NCI-H187 treated with DMSO at 0.1 percent for 48 hours (cell line): ENCODE results near the gene PTPRK.

Experiments used
- DNase-seq: peaks from one replicate; lab custom pipeline; 2025; lab: John Stamatoyannopoulos, UW

PTPRK gene

DNA sequence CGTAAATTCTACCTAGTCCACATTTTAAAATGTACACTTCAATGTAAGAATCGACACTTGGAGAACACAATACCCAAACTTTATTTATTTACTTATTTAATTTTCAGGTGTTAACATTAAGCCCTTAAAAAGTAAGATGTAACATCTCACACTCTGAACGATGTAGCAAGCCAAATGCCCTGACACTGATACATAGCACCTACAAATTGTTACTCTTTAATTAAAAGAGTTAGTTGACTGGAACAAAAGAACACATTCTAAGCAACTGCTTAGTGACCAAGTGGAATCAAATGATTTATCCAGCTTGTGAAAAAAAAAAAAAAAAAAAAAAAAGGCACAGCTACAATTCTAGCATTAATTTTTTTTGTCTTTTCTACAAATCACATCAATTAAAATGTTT is 327.4 kb downstream of the PTPRK start:
- no peak for DNase-seq

DNA sequence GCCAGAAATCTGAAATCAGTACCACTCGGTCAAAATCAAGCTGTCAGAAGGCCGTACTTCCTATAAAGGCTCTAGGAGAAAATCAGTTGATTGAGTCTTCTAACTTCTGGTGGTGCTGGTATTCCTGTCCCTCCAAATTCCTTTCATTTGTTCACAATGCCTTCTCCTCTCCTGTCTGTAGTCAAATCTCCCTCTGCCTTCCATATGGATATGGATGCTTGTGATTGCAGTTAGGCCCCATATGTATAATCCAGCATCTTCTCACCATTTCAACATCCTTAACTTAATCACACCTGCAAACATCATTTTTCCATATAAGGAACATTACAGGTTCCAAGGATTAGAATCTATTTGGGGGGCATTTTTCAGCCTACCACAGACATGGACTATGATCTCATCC is 331.7 kb downstream of the PTPRK start:
- DNase-seq: no peak

DNA sequence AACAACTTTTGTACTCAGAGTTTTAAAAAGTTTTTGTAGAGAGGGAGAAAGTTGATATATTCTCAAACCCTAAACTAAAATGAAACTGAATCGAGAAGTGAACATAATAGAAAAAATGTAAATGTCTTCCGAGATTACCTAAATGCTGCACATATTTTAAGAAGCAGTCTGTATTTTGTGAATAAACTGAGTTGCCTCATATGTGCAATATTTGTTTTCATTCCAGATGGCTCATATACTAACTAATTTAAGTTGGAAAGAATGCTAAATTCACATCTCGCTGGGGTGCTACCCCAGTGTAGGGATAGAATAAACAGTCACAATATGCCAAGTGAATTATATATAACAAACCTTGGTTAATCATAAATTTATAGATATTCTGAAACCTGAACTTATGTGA is 333.7 kb downstream of the PTPRK start:
- DNase-seq: no peak

DNA sequence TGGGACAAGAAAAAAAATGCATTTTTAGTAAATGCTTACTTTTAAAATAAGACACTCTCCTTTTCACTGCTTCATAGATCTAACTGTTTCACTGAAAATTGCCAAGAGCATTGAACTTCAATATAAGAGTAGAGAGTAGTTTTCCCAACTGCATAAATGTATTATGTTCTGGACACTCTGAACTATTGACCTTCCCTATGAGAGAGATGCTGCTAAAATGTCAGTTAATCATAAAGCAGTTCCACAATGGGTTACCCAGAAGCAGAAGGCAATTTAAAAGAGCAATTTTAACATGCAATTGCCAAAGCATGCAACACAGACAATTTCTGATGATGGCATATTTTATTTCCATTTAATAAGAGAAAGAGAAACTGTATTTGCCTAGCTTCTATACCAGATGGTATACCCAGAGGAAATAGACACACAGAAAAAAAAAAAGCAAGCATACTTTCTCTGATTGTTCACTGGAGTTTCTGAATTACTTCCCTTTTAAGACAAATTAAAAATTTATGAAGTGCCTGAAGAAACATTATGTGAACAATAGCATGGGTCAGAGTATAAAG is 340.4 kb downstream of the PTPRK start:
- DNase-seq: no peak

DNA sequence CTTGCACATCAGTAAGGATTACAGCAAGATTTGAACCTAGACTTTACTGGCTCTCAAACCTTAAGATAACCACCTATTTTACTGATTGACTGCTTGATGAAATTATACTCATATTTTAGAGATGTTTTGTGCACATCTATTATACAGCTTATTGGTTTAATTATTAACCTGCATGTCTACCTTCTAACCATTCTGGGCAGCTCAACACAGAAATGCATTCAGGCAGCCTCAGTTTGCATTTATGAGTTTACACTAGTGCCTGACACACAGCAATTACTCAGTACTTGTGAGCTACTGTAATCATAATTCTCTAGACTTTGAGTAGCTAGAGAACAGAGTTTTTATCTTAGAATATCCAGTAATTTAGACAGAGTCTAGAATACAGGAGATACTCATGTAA is 345.7 kb downstream of the PTPRK start:
- no peak for DNase-seq

DNA sequence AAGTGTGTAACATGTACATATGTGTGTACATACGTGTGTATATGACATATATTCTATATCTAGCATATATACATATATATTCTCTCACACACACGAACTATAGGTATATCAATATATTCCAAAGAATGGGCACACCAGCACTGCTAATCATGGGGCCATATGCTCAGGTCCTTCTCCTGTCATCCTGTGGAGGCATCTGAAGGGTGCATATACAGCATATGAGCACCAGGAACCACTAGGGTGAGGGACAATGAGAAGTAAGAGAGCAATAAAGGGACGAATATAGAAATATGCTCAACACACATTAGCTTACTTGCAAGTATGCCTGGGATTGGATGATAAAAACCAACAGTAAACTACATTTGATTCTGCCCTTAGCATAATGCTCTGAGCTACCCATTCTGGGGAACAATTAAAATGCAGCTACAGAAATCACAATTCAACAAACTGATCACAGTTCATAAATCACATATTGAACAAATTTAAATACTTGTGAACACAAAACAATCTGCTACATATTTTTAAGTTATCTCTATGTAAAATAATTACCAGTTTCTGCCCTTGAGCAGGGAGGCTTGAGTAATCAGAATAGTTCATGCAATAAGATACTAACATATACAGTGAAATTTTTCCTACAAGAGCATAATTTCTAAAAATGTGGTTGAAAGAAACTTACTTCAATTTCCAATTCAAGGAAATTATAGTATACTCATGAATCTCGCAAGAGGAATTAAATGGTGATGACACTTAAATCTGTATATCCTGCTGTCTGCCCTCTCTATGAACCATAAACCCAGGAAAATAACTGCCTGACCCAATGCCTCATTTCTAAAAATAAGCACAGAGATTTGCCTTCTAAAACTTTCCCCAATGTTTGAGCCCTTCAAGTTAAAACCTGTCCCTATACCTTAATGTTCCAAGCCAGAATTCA is 347.4 kb downstream of the PTPRK start:
- no peak for DNase-seq

DNA sequence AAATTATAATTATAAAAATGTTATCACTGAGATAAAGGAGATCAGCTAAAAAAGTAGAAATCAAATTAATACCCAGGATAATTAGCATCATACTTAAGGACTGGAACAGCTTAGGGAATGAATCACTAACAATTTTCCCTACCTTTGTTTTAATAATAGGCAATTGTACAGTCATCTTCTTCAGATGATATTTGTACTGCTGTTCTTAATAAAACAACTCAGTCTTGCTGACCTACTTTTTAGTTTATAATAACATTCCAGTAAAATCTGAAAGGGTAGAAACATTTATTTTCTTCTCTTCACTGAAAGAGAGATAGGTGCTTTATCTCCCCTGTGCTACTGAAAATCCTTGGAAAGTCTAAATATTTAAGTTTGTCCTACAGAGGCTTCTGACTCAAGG is 348.3 kb downstream of the PTPRK start:
- no peak for DNase-seq

DNA sequence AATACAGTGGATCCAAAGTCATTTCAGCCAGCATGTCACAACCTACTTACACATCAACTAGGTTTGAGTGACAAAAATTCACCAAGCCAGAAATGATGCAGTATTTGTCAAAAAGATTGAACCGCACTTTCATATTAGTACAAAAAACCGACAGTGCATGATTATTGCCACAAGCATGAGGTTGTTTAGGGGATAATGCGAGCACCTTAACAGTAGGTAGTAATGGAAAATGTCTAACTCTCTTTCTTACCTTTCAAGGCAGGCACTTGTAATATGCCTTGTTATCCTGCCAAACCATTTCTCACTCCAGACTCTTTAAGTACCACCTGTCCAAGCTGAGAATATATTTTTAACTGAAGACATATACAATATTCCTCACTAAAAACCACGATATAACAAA is 349.2 kb downstream of the PTPRK start:
- no peak for DNase-seq

DNA sequence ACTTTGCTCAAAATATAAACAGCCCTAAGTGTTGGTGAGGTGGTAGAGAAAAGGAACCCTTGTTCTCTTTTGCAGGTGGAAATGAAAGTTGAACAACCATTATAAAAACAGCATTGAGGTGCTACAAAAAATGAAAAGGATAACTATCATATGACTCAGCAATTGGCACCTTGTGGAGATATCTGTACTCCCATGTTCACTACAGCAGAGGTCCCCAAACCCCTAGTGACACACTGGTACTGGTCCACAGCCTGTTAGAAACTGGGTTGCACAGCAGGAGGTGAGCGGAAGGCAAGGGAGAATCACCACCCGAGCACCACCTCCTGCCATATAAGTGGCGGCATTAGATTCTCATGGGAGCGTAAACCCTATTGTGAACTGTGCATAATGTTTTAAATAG is 352.2 kb downstream of the PTPRK start:
- no peak for DNase-seq

DNA sequence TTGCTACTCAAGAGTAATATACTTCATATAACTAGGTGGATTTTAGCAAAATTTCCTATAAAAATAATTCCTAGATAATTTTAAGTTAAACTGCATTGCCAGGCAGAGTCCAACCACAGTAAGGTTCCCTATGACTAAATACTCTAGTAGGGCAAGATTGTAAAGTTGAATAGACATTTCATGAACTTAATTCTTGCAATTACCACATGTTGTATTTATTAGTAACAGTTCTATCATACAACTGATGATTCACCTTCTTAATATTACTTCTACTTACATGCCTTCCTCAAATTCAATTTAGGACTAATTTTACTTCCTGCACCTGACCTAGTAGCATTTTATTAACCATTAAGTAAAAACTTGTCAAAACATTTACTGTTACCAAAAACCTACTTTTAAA is 352.8 kb downstream of the PTPRK start:
- DNase-seq: no peak

DNA sequence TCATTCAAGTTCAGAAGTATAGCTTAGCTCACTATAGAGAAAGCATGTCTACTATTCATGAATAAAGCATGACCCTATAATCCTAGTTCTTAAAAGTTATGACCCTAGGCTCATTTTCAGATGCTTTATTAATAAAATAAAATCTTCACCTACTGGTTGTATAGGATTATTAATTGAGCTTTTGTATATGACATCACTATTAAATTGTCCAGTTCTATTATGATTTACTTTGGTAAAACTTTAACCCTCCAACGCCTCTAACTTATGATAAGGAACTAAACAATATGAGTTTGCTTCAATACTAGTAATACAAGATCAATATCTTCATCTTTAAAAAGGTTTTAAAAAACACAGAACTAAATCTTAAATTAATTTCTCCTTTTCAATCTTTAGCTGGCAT is 356.1 kb downstream of the PTPRK start:
- no peak for DNase-seq

DNA sequence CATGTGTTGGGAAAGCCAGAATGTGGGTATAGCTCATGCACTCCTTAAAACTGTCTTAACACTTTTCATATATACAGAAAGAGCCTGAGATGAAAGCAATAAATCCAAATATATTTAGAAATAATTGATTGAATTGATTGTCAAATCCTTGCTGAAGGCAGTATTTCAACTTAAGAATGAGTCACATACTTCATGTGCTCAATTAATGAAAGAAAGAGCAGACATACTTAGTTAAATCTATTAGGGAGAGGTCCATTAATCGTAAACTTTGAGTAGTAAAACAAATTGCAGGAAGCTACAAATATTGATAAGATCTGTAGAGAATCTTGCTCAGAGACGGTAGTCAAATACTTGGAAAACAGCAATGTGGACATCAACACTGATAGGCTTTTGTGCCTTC is 358.0 kb downstream of the PTPRK start:
- DNase-seq: no peak

DNA sequence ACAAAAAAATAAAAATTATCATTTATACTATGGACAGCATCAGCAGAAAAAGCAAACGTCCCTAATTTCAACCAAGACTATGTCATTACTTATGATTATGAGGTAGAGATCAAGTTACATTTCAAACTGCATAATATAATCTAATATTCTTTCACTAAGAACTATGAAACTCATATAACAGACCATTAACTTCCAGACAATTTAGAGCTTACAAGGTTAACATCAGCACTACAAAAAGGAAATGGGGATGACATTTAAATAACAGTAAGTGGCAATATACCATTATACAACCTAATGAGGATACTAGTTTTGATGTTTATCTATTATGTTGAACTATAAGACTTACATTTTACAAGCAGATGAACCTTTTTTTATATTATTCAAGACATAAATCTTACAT is 358.6 kb downstream of the PTPRK start:
- no peak for DNase-seq

DNA sequence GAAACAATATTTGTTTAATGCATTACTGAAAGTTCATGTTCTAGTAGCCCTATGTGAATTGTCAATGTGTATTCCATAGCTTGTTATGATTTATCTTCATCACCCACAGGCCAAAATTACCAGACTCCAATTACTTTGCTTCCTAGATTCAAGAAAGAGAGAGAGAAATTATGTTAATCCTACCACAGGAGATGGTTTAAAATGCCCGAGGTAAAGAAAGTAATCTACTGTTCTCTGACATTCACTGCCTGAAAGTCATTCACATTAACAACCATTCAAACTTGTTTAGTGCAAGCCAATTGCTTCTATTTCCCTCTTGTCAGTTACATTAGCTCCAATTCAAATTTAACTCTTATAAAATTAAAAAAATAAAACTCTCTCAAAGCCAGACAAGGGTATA is 359.1 kb downstream of the PTPRK start:
- DNase-seq: no peak

DNA sequence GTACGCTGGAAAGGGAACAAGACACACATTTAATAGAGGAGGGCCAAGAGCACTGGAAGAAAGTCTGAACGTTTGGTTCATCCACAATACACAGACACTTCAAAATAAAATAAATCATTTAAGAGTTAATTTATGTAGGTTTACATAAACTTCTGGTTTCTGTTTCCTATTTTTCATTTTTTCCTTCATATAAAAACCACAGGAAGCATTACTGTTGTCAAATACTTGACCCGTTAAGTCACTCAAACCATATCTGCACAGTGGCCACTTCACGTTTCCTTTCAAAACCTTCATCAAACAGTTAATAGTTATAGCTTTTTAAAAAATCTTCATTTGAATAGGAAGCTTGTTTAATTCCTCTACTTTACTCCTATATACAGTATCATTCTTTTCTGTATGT is 361.9 kb downstream of the PTPRK start:
- DNase-seq: no peak

DNA sequence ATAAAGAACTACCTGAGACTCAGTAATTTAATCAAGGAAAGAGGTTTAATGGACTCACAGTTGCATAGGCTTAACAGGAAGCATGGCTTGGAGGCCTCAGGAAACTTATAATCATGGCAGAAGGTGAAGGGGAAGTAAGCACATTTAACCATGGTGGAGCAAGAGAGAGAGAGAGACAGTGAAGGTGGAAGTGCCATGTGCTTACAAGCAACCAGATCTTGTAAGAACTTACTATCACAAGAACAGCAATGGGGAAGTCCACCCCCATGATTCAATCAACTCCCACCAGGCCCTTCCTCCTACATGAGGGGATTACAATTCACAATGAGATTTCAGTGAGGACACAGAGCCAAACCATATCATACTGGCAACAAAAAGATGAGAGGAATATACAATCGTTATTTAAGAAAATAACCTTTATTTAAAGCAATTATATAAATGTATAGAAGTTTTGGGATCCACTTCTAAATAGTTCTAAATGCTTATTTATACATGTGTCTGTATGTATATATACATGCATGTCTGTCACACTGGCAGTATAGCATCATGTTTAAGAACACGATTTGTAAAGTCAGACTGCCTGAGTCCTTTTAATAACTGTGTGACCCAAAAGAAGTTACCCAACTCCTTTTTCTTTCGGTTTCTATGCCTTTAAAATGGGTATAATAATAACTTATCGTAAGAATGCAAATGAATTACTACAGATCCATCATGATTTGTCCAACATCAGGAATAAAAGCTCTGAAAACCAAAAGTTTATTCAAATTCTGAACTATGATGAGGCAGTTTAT is 363.9 kb downstream of the PTPRK start:
- no peak for DNase-seq

DNA sequence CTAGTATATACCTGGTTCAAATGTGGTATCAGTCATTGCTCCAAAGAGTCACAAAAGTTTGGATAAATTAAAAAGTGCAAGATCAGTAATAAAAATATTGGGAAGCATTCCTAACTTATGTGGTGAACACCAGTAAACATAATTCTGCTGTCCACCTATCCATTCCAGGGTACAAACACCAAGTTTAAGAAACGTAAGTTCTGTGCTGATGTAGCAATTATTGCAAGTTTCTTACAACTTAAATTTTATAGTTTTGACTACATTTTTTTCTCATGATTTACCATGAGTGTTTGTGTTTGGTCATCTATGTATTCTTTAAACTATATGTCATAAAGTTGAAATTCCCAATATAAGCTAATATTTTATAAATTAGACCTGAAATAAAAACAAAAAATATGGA is 364.6 kb downstream of the PTPRK start:
- no peak for DNase-seq

DNA sequence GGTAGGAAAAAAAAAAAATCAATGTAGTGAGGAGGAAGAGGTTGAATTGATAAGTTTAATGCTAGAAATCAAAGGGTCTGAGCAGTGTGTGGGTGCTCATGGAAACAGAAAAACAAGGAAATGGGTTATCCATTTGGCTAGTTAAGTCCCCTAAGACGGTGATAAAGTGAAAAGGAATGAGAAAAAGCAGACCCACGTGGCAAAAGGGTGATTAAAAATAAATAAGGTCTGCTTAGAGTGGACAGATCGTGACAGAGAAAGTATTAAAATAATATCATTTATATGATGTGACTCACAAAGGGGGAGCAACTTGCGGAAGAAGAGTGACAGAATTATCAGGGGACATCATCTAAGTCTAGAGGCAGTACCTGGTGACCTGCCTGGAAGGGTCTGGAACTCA is 367.8 kb downstream of the PTPRK start:
- DNase-seq: no peak

DNA sequence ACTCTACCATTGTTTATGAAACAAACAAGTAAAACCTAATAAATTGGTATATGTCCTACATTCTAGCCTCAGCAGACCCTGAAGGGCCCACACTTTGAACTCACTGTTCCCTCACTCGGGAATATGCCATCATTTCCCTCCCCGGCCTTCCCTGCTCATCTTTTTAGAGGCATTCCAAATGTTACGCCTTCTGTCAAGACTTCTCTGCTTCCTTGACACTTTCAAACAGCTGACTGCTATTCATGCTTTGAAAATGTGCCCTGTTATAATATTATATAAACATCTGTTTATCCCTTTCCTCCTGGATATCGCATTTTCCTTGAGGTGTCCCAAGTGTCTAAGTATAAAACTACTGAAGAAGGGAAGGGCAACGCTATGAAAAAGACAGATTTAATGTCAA is 370.0 kb downstream of the PTPRK start:
- no peak for DNase-seq

DNA sequence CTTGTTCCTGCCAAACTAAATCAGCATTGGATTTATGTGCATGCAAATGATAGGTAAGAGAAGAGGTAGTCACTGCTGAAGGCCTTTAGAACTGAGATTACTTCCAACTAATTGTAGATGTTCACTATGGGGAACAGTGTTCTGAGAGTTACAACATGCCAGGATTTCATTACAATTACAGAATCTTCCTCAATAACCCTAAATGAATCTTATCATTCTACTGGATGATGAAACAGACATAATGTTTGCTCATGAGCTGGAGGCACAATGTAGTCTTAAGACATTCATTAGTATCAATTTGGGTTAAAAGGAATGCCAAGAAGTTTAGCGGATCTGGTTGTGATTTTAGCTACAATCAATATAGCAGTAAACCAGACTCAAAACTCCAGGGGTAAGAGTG is 370.6 kb downstream of the PTPRK start:
- no peak for DNase-seq

DNA sequence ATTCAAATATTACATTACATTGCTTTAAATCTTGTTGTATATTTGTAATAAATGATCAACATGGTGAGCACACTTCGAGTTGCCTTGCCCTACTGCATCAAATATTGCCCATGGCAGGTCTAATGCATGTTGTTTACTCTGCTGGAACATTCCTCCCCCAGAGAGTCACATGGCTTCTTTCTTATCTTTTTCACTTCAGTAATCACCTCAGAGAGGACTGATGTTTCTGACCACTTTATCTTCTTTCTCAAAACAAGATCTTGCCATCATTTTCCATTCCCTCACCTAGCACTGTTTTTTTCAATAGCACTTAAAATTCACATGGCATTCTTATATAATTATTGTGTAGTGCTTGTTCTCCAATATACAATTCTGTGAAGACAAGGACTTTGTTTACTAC is 376.1 kb downstream of the PTPRK start:
- DNase-seq: no peak

DNA sequence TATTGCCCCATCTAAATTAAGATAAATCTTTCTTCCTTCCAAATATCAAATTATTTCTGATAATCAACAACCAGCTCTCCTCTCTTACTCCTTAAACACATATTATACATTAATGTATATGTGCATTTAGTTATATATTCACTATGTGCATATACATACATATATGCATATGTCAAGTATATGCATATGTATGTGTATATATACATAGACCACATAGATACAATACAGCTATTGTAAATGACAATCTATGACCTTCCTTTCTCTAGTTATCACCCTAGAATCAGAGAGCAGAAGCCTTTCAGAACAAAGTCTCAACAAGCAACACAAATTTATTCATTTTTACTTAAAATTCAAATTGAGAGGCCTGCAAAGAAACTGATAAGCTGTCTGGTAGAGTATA is 378.5 kb downstream of the PTPRK start:
- DNase-seq: no peak

DNA sequence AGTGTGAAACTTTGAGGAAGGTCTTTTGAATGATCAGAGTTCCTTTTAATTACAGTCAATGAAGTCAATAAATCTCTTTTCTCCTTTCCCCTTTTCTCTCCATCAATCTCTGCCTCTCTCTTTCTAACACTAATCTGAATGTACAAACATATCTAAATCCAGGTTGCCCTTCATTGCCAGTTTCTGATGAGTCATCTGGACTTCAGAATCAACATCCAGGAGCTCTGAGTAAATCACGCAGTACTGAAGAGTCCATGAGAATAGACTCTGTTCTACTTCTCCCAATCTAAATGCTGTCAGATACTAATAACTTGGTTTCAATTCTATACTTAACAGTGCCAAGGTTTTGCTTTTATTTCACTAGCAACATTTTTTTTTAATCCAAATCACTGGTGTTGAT is 380.9 kb downstream of the PTPRK start:
- no peak for DNase-seq
